RCC 7860 (cell line): ENCODE results near the gene PODN.

Experiments used
- DNase-seq: peaks from one replicate; pipeline ENCODE4 v3.0.0-alpha.2; 2015; ENCODE audit warnings: low spot score
- FAIRE-seq: peaks from 2 replicates; lab custom pipeline; 2012; peaks lifted over from hg19 to GRCh38; lab: Jason Lieb, UNC

The PODN gene

DNA sequence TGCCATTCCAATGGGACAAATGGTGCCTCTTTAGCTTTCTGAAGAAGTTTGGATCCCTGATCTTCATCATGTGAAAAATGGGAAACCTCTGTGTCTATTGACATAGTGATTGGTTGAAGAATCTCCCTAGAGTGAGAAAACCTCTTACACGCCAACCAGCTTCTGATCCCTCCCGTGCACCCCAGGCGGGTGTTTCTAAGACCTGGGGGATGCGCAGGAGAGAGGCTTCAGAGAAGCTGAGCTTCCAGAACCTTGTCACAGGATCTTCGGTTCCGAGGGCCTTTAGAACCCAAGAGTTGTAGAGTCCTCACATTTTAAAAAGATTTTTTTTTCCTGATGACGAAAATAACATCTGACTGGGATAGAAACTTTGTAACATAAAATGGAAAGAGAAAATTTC is 11.3 kb downstream of the PODN start:
- no peak for FAIRE-seq
- no peak for DNase-seq

DNA sequence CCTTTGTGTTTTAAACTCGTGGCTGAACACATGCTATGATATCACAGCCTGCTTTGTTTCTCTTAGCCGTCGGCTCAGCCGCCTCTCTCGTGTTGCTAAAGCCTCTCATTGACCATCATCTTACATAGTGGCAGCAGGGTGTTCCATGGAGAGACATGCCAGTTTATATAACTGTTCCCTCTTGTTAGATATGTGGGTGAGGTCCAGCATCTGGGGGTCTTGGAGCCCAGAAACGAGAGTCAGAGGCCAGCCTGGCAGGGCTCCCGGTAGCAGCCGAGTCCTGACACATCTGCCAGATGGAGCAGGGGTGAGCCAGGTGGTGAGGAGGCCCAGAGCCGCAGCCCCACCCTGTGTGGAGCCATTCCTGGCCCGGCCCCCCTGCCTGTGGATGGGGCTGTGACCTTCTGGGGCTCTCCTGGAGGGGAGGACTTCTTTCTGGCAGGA is 11.9 kb downstream of the PODN start:
- DNase-seq (no peak), FAIRE-seq (no peak)

GRCh38 chr1:53074313-53075154 is 12.5 kb downstream of the PODN start:
- no peak for FAIRE-seq
- no peak for DNase-seq

DNA sequence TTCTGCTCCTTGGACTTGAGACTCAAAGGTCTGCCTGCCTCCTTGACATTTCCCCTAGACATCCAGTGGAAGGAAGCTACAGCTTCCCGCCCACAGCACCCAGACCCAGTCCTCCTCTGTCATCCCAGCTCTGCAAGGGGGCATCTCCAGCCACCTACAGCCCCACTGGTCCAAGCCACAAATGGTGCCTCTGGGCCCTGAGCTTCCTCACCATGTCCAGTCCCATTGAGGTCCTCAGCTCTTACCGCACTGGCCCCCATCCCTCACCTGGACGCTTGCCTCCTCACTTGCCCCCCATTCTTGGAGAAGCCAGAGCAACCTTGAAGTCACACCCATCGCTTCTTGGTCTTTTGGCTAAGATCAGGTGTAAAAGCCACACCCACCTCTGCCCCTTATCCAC is 13.2 kb downstream of the PODN start:
- DNase-seq (no peak), FAIRE-seq (no peak)

- DNase-seq = no peak
- FAIRE-seq = no peak
Observed at GRCh38 chr1:53075761-53076163, 13.7 kb downstream of the PODN start.

- no peak for FAIRE-seq
Observed at GRCh38 chr1:53076165-53076564, 14.2 kb downstream of the PODN start.

GRCh38 chr1:53076721-53077598 is 14.9 kb downstream of the PODN start:
- no peak for FAIRE-seq
- DNase-seq = no peak

More at GRCh38 chr1:53076165-53076564, 14.2 kb downstream of the PODN start:
- DNase-seq = no peak

- FAIRE-seq (no peak), DNase-seq (no peak)
Observed at GRCh38 chr1:53077599-53077965, 15.6 kb downstream of the PODN start.

DNA sequence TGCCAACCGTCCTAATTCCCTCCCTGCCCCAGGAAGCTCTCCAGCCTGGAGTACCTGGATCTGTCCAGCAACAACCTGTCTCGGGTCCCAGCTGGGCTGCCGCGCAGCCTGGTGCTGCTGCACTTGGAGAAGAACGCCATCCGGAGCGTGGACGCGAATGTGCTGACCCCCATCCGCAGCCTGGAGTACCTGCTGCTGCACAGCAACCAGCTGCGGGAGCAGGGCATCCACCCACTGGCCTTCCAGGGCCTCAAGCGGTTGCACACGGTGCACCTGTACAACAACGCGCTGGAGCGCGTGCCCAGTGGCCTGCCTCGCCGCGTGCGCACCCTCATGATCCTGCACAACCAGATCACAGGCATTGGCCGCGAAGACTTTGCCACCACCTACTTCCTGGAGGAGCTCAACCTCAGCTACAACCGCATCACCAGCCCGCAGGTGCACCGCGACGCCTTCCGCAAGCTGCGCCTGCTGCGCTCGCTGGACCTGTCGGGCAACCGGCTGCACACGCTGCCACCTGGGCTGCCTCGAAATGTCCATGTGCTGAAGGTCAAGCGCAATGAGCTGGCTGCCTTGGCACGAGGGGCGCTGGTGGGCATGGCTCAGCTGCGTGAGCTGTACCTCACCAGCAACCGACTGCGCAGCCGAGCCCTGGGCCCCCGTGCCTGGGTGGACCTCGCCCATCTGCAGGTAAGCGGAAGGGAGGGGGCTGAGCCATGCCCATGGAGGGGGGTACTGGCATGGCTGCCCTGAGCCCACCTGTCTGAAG is 16.5 kb downstream of the PODN start:
- FAIRE-seq (no peak), DNase-seq (no peak)

- no peak for FAIRE-seq
- no peak for DNase-seq
Observed at GRCh38 chr1:53079251-53079650, 17.2 kb downstream of the PODN start.

DNA sequence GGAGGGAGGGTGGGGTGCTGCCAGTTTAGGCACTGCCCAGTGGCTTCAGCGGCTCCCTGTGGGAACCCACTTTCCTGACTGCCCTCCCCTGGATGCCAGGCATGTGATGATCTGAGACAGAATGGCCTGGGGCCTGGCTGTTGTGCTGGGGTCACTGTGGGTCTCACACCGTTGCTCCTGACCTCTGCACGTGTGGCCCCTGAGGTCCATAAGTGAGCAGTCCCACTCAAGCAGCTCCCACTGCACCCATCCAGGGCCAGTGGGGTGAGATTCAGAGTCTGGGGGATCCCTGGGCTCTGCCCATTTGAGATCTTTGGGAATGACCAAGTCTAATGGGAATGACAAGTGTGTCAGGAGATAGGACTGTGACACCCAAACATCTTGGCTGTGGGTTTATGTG is 18.0 kb downstream of the PODN start:
- DNase-seq (no peak), FAIRE-seq (no peak)

GRCh38 chr1:53080769-53081168 is 18.8 kb downstream of the PODN start:
- DNase-seq = no peak
- no peak for FAIRE-seq

DNA sequence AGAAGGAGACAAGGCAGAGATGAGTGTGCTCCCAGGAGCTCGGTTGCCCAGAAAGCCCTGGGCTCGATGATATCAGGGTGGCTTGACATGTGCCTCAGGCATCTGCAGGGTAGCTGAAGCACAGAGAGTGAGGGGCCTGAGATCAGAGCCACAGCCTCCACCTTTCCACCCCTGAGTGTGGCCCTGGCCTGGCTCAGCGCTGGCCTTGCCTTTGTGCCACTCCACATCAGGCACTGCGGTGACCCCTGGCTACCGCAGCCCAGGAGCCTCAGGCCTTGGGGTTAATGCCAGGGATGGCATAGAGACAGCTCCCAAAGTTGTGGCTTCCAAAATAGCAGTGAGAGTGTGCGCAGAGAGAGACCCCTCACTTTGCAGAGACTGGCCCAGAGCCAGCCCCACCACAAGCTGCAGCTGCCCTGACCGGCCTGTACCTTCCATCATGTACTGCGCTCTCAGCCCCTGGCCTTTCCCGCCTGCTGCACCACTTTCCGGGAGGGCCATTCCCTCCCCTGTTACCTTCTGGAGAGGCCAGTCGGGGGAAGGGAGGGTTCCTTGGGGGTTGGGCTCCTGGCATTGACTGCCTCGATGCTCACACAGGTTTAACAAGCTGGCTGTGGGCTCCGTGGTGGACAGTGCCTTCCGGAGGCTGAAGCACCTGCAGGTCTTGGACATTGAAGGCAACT is 19.5 kb downstream of the PODN start:
- FAIRE-seq (no peak), DNase-seq (no peak)

DNA sequence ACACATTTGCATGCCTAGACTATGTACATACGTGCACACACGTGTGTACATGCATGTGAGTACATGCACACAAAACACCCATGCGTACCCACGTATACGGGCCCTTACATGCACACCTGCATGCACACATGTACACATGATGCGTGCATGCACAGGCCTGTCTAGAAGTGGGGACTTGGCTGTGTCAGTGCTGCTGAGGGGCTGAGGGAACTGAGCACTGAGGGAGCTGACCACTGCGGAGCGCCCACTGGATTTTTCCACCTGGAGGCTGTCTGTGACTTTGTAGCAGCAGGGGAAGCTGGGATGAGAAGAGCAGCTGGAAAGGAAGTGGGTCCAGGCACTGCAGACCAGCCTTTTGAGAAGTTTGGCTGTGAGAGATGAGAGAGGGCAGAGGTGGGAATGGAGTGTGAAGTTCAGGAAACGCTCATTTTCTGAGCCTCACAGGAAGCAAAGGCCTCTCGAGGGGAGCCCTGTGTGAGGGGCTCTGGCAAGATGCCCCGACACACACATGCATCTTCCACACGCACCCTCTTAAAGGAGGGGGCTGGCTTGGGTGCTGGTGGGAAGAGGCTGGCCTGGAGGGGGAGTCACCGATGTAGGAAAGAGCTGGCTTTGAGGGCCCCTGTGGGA is 20.9 kb downstream of the PODN start:
- no peak for FAIRE-seq
- no peak for DNase-seq

DNA sequence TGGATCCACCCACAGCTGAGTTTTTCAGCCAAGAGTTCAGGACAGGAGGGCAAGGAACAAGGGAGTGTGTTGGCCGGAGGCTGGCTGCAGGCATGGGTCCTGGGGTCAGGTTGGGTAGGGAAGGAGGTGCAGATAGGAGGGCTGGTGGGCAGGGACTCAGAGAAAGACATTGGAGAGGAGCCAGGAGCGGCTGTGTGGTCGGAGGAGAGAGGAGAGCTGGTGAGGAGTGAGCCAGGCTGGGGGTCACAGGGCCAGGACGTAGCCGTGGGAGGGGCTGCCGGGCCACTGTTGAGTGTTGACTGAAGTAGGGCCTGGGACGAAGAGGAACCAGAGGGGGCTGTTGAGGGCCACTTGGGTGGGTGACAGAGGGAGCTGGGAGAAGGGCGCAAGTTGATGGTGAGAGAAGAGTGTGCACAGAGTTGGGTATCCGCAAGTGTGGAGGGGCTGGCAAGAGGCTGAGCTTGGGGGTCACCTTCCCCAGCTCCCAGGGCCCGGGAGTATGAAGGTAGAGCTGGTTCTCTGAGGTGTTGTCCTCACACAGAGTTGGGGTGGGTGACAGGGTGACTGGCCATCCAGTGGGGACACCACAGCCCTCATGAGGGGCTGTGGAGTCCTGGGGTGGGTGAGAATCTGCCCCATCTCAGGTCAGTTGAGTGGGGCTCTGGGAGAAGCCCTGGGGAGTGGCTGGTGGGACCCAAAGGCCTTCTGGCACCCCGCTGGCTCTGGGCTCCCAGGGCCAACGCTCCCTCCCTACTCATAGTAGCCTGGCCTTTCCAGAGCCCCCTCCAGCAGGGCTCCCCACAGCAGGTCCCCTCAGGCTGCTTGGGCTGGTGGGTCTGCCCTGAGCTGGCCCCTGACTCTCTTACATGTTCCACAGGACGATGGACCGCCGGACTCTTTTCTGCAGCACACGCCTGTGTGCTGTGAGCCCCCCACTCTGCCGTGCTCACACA is 21.9 kb downstream of the PODN start:
- FAIRE-seq = no peak
- no peak for DNase-seq

DNA sequence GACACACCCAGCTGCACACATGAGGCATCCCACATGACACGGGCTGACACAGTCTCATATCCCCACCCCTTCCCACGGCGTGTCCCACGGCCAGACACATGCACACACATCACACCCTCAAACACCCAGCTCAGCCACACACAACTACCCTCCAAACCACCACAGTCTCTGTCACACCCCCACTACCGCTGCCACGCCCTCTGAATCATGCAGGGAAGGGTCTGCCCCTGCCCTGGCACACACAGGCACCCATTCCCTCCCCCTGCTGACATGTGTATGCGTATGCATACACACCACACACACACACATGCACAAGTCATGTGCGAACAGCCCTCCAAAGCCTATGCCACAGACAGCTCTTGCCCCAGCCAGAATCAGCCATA is 22.6 kb downstream of the PODN start:
- no peak for DNase-seq
- FAIRE-seq = no peak

GRCh38 chr1:53085405-53085804 is 23.4 kb downstream of the PODN start:
- FAIRE-seq = no peak
- no peak for DNase-seq

- FAIRE-seq (no peak), DNase-seq (no peak)
Observed at GRCh38 chr1:53086491-53087070, 24.6 kb downstream of the PODN start.
